ENCODE measurements around the gene TDRD1. TPM values are rescaled to one million over a fixed set of nuclear protein-coding genes. Genes with fewer than 3 reads are reported as not detected.

The TDRD1 gene
- total and polyA plus RNA-seq, 10 of the 15 experiments (the other 5 are each of a cell fraction or from before 2014, with no cell fraction given): 0.03 to 0.04 TPM; not detected in 8

GRCh38 chr10:114278140-114278883, 99.2 kb downstream of the TDRD1 start:
- H4K20me1 ChIP-seq (ENCODE audit: control insufficient read depth, insufficient read depth): no peaks in the 10 kb centered on the region
- no peak overlapping the region for H2AFZ ChIP-seq (ENCODE audit: control insufficient read depth, low read depth, low read length)
- no peak for DNase-seq (ENCODE audit: low read depth, low spot score)
- BruUV-seq (replicated peaks): no TSS peak
- no peak overlapping the region for H3K9ac ChIP-seq (ENCODE audit: control insufficient read depth, insufficient read depth, low read length)
- H3K4me1 ChIP-seq (ENCODE audit: control insufficient read depth, insufficient read depth, low read length): no peaks in the 10 kb centered on the region
- no peak overlapping the region for H3K27ac ChIP-seq (ENCODE audit: control insufficient read depth, insufficient read depth)
- FAIRE-seq: no peak
- RAD21 ChIA-PET (ENCODE audit: unreplicated experiment): no interaction called here
- H3K4me2 ChIP-seq (ENCODE audit: control insufficient read depth, insufficient read depth): no peak overlapping the region
- CTCF ChIA-PET: no interaction called here
- H3K9me3 ChIP-seq (replicated peaks; ENCODE audit: control insufficient read depth, insufficient read depth, low read length): no peaks in the 10 kb centered on the region
- ATAC-seq: no peak
- WGBS (ENCODE audit: insufficient coverage, insufficient replicate concordance, low lambda C conversion rate, missing lambda C conversion rate): 39% methylated on average over 22 of the region's 22 CpGs
- SMC1A ChIA-PET (ENCODE audit: uncharacterized antibody, unreplicated experiment): no interaction called here
- H3K4me3 ChIP-seq: no peak overlapping the region
- in situ Hi-C loops (cut with MboI) (no loop called here), intact Hi-C loops (cut with micrococcal nuclease; ENCODE audit: unreplicated experiment) (no loop called here)
- POLR2A ChIA-PET: no interaction called here
- TF ChIP-seq SUPT20H (IDR thresholded peaks at IDR 0.05; ENCODE audit: borderline replicate concordance, control insufficient read depth, low read depth, low read length): no peak
- TF ChIP-seq, protein P1, sequence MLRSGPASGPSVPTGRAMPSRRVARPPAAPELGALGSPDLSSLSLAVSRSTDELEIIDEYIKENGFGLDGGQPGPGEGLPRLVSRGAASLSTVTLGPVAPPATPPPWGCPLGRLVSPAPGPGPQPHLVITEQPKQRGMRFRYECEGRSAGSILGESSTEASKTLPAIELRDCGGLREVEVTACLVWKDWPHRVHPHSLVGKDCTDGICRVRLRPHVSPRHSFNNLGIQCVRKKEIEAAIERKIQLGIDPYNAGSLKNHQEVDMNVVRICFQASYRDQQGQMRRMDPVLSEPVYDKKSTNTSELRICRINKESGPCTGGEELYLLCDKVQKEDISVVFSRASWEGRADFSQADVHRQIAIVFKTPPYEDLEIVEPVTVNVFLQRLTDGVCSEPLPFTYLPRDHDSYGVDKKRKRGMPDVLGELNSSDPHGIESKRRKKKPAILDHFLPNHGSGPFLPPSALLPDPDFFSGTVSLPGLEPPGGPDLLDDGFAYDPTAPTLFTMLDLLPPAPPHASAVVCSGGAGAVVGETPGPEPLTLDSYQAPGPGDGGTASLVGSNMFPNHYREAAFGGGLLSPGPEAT (IDR thresholded peaks at IDR 0.05; ENCODE audit: low read depth): no peak
- no peak for TF ChIP-seq POLR2AphosphoS5 (IDR thresholded peaks at IDR 0.05; ENCODE audit: low read length)
- TF ChIP-seq POU2F2 (IDR thresholded peaks at IDR 0.05; ENCODE audit: borderline replicate concordance, low read depth, low read length): no peak
- TF ChIP-seq ZNF24 (IDR thresholded peaks at IDR 0.05): no peak
- TF ChIP-seq BCL11A (IDR thresholded peaks at IDR 0.05; ENCODE audit: low read depth, low read length): no peak
- no peak for TF ChIP-seq POLR2A (IDR thresholded peaks at IDR 0.05; ENCODE audit: low read depth, low read length)
- TF ChIP-seq ZBTB40 (IDR thresholded peaks at IDR 0.05; ENCODE audit: borderline replicate concordance): no peak
- no peak for TF ChIP-seq TARDBP (IDR thresholded peaks at IDR 0.05; ENCODE audit: borderline replicate concordance)
- 0 out of 4 replicates have a peak, but pooled peaks cover 0 to 2% of the 10 kb centered on the region in 2 experiments for H3K27me3 ChIP-seq (replicated peaks in 1 of 2; ENCODE audit: control insufficient read depth in 2 of 2, insufficient read depth in 2 of 2, low read length in 1 of 2)
- H3K36me3 ChIP-seq (ENCODE audit: control insufficient read depth in 2 of 2, insufficient read depth in 2 of 2, low read length in 1 of 2): no peaks in the 10 kb centered on the region
- no peaks in the 10 kb centered on the region for H3K79me2 ChIP-seq (ENCODE audit: control insufficient read depth, insufficient read depth, low read length)
